ENCODE results near the gene WDSUB1. TPM values are rescaled to one million over a fixed set of nuclear protein-coding genes. Genes with fewer than 3 reads are reported as not detected.

The WDSUB1 gene
- total RNA-seq, 2 experiments from 2014 or later: 6.0 to 6.8 TPM

DNA sequence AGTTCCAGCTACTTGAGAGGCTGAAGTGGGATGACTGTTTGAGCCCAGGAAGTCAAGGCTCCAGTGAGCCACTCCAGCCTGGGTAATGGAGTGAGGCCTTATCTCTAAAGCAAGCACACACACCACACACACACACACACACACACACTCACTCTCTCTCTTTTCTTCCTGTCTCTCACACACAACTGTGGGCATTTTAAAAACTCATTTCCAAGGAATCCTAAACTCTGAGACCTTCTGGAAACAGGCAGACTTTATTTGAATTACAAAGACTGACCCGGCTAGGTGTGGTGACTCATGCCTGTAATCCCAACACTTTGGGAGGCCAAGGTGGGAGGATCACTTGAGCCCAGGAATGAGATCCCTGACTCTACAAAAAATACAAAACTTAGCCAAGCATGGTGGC lies 21.3 kb downstream of the WDSUB1 start:
- H3K4me3 Mint-ChIP-seq: no peak overlapping the region
- POLR2A ChIA-PET: no interaction called here
- ATAC-seq (no peak), DNase-seq (no peak)
- H3K4me1 Mint-ChIP-seq: no peaks in the 10 kb centered on the region
- peaks cover 19% of the 10 kb centered on the region for H3K36me3 Mint-ChIP-seq (ENCODE audit: low read depth)
- H3K27me3 Mint-ChIP-seq: no peaks in the 10 kb centered on the region
- no peaks in the 10 kb centered on the region for H3K9me3 Mint-ChIP-seq (ENCODE audit: low read depth)
- CTCF ChIA-PET: no interaction called here
- intact Hi-C loops (cut with DNase I, micrococcal nuclease): no loop called here
- no peak overlapping the region for H3K27ac Mint-ChIP-seq

DNA sequence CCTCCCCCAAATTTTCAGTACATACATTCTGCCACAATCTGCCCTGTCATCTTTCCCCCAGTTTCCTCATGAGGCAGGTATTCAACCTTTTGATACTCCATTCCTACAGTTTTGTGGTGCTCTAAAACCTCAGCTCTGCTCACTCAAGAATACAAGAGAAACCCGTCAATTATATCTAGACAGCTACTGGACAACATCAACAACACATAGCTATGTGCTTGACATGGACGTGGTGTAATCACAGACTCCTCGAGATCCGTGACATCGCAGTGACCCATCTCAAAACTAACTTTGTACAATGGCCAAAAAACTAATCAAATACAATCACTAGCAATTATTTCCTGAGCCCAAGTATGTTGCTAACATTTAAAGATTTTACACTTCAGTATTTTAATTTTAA lies 23.6 kb downstream of the WDSUB1 start:
- POLR2A ChIA-PET: no interaction called here
- no peak for DNase-seq
- Mint-ChIP-seq H3K4me3 (no peak overlapping the region), H3K27ac (no peak overlapping the region), H3K36me3 (ENCODE audit: low read depth) (peaks cover 14% of the 10 kb centered on the region), H3K27me3 (no peaks in the 10 kb centered on the region), H3K9me3 (ENCODE audit: low read depth) (no peaks in the 10 kb centered on the region), H3K4me1 (no peaks in the 10 kb centered on the region)
- CTCF ChIA-PET: no interaction called here
- ATAC-seq: no peak
- intact Hi-C loops (cut with DNase I, micrococcal nuclease): no loop called here

DNA sequence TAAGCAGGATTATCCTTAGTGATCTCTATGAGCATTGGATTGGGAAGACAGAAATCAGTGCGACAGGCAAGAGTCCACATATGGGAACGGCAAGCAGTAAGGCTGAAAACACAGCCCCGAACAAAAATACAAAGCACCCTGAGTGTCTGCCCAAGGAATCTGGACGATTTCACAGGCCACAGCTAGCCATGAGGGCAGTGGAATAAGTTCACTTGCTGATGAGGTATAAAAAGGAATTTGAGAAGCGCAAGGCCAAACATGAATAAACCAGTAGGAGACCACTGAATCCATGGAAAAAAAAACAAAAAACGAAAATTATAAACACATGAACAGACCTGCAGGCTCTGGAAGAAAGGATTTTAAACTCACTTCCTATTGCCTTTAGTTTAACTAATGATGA lies 24.3 kb downstream of the WDSUB1 start:
- intact Hi-C loops (cut with DNase I, micrococcal nuclease): no loop called here
- DNase-seq (no peak), ATAC-seq (no peak)
- Mint-ChIP-seq H3K4me1 (no peaks in the 10 kb centered on the region), H3K36me3 (ENCODE audit: low read depth) (peaks cover 11% of the 10 kb centered on the region), H3K27ac (no peak overlapping the region), H3K27me3 (no peaks in the 10 kb centered on the region), H3K9me3 (ENCODE audit: low read depth) (no peaks in the 10 kb centered on the region), H3K4me3 (no peak overlapping the region)
- POLR2A ChIA-PET: no interaction called here
- CTCF ChIA-PET: interaction anchor here (0.6 kb wide), 1 partner anchor 1188 kb away, joined by 3 read pairs; no protein-coding TSS in a partner anchor

DNA sequence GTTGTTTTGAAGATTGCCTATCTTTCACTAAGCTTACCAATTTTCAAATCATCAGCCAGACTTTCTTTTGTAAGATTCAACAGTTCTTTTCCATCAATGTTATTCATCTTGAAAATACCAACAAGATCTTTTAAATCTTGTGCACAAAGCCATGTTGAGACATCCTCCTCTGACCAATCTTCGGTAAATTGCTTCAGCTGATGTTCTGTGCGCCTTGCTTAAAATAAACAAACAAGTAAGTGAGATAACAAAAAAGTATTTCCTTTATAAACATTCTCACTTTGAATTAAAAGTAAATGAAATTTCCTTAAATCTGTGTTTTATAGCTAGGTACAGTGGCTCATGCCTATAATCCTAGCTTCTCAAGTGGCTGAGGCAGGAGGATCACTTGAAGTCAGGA lies 30.3 kb downstream of the WDSUB1 start:
- ATAC-seq (no peak), DNase-seq (no peak)
- H3K9me3 Mint-ChIP-seq (ENCODE audit: low read depth): no peaks in the 10 kb centered on the region
- ChIA-PET POLR2A (no interaction called here), CTCF (interaction anchor here (0.6 to 0.7 kb wide), 2 partner anchors 15 to 577 kb away, joined by 3 read pairs; no protein-coding TSS in a partner anchor)
- peaks cover 7% of the 10 kb centered on the region for H3K36me3 Mint-ChIP-seq (ENCODE audit: low read depth)
- no peak overlapping the region for H3K4me3 Mint-ChIP-seq
- H3K27ac Mint-ChIP-seq: no peak overlapping the region
- no peaks in the 10 kb centered on the region for H3K27me3 Mint-ChIP-seq
- intact Hi-C loops (cut with DNase I, micrococcal nuclease): no loop called here
- H3K4me1 Mint-ChIP-seq: no peaks in the 10 kb centered on the region

DNA sequence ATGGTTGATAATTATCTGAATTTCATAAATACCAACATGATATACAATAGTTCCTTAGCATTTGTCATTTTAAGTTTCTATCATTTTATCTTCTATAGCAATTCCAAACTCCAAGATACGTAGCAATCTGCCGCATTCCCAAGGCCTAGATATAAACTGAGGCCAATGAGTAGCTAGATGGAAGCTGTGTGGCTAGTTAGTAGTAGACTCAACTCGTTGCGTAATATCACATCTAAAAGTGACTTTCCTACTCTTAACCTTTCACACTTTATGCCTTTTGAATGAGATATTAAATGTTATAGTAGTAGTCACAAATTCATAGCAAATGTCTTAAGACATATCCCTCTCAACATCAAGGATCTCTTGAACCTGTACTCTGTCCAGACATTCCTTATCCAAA lies 33.6 kb downstream of the WDSUB1 start:
- H3K36me3 Mint-ChIP-seq (ENCODE audit: low read depth): peaks cover 15% of the 10 kb centered on the region
- no peaks in the 10 kb centered on the region for H3K9me3 Mint-ChIP-seq (ENCODE audit: low read depth)
- intact Hi-C loops (cut with DNase I, micrococcal nuclease): no loop called here
- H3K27me3 Mint-ChIP-seq: no peaks in the 10 kb centered on the region
- ATAC-seq (no peak), DNase-seq (no peak)
- H3K4me1 Mint-ChIP-seq: peaks cover 5% of the 10 kb centered on the region
- CTCF ChIA-PET: no interaction called here
- H3K27ac Mint-ChIP-seq: no peak overlapping the region
- no peak overlapping the region for H3K4me3 Mint-ChIP-seq
- POLR2A ChIA-PET: no interaction called here

DNA sequence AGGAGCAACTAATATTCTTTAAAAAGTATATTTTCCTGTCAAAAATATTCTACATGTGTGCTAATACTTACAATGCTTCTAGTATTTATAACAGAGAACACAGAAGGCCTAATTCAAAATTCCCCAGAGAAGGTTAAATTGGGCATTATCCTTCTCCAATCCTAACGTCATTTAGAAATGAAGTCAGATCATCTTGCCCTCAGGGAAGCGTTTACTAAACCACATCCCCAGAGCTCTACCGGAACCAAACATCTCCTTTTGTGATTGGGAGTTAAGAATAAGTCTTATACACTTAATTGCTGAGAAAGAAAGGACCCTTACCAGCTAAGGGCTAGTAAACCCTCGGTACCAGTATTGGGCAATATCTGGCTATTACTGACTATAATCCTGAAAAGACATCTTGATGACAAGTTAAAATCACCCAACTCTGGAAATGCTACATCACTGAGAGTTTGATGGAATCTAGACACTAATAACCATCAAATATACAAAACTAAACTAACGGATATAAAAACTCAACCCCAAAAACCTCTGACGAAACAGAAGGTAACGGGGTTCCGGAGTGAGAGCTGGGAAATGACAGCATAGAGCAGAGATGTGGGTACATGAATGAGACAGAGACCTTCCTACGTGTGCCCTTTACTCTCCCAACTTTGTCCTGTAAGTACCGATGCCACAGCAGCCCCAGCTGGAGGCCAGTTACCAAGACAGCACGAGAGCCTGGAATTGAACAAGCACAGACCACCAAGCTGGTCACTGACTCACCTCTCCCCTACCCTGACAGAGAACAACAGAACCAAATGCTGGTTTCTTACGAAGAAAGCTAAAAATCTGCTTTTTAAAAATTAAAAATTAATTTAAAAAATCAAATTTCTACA lies 35.0 kb downstream of the WDSUB1 start:
- Mint-ChIP-seq H3K4me3 (no peak overlapping the region), H3K36me3 (ENCODE audit: low read depth) (peaks cover 27% of the 10 kb centered on the region), H3K4me1 (peaks cover 5% of the 10 kb centered on the region), H3K27me3 (no peaks in the 10 kb centered on the region), H3K9me3 (ENCODE audit: low read depth) (no peaks in the 10 kb centered on the region), H3K27ac (no peak overlapping the region)
- POLR2A ChIA-PET: no interaction called here
- CTCF ChIA-PET: interaction anchor here (0.7 kb wide), 1 partner anchor 36 kb away, joined by 3 read pairs; no protein-coding TSS in a partner anchor
- no peak for DNase-seq
- intact Hi-C loops (cut with DNase I, micrococcal nuclease): no loop called here
- ATAC-seq: no peak

DNA sequence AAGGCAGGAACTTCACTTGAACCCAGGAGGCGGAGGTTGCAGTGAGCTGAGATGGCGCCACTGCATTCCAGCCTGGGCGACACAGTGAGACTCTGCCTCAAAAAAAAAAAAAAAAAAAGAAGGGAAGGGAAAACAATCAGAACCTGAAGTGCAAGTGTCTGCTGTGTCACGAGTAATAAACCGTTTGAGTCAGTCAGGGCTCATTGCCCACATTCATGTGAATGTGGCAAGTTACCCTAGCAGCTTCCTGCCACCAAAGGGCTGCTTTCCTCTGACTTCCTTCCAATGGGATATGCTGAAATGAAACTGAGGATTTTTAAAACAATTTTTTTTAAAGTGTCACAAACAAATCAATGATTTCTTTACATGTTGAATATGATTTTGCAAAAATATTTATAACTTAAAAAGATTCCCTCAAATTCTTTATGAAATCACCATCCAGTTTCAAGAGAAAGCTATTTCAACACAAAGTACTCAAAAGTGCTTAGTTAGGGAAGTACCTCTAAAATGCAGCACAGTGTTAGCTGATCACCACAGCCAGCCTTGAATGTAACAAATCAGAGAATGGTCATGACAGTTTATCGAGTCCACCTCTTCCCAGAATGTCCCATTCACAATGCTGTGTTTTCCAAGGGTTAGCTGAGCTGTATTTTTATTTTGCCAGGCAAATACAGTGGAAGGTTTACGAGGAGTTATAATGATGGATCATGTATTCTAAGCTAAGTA lies 36.4 kb downstream of the WDSUB1 start:
- Mint-ChIP-seq H3K4me1 (peaks cover 5% of the 10 kb centered on the region), H3K27ac (no peak overlapping the region), H3K9me3 (ENCODE audit: low read depth) (no peaks in the 10 kb centered on the region), H3K4me3 (no peak overlapping the region), H3K27me3 (no peaks in the 10 kb centered on the region), H3K36me3 (ENCODE audit: low read depth) (peaks cover 33% of the 10 kb centered on the region)
- peak; percentile 33 for ATAC-seq
- POLR2A ChIA-PET: no interaction called here
- DNase-seq: no peak
- CTCF ChIA-PET: interaction anchor here (0.6 to 0.8 kb wide), 4 partner anchors 15 to 213 kb away, joined by 3 read pairs; no protein-coding TSS in a partner anchor
- intact Hi-C loops (cut with DNase I, micrococcal nuclease): no loop called here

DNA sequence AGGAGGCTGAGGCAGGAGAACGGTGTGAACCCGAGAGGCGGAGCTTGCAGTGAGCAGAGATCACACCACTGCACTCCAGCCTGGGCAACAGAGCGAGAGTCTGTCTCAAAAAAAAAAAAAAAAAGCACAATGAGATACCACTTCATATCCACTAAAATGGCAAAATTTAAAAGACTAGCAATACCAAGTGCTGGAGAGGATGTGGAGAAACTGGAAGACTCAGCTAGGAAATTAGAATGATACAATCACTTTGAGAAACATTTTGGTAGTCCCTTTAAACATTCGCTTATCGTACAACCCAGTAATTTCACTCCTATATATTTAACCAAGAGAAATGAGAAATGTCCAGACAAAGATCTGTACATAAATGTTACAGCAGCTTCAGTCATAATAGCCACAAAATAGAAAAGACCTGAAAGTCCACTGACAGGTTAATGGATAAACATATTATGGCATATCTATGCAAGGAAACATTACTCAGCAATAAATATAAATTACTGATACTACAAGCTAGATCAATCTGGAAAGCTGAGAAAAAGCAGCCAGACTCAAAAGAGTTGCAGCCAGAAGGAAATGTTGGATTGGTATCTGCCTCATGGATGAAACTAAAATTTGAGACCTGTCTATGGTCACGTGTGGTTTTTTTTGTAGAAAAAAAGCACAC lies 40.0 kb downstream of the WDSUB1 start:
- no peaks in the 10 kb centered on the region for H3K9me3 Mint-ChIP-seq (ENCODE audit: low read depth)
- no peak overlapping the region for H3K27ac Mint-ChIP-seq
- no peak for ATAC-seq
- no peaks in the 10 kb centered on the region for H3K27me3 Mint-ChIP-seq
- H3K36me3 Mint-ChIP-seq (ENCODE audit: low read depth): peaks cover 40% of the 10 kb centered on the region
- ChIA-PET CTCF (interaction anchor here (0.6 to 1.0 kb wide), 3 partner anchors 226 to 575 kb away, joined by 3 to 4 read pairs (median 3); no protein-coding TSS in a partner anchor), POLR2A (no interaction called here)
- no peak for DNase-seq
- peaks cover 5% of the 10 kb centered on the region for H3K4me1 Mint-ChIP-seq
- no peak overlapping the region for H3K4me3 Mint-ChIP-seq
- intact Hi-C loops (cut with DNase I, micrococcal nuclease): no loop called here

DNA sequence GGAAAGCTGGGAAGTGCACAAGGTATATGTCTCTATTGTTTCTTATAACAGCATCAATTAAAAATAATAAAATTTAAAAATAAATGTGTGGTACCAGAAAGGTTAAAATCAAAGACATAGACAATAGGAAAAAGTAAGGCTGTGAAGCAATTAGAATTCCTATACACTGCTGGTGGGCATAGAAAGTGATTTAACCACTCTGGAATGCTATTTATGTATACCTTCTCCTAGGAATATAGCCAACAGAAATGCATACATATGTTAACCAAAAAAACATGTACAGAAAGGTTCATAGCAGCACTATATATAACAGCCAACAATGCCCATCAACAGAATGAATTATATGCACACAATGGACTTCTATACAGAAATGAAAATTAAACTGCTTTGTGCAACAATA lies 43.0 kb downstream of the WDSUB1 start:
- ATAC-seq: no peak

DNA sequence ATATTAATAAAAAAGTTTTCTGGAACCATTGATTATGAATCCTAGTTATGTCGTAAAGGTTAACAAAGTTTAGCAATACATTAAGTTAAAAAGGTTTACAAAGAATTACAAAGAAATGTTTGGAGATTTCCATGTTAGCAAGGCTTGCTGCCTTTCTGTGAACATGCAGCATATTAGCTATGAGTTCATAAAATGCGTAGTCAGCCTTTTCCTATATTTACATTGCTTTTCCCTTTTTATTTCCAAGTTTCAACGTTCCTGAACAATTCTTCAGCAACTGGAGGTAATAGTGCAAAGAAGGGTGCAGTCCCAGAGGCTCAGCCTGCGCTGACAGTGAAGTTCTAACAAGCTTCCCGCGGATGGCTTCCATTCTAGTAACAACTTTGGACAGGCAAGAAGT lies 51.6 kb downstream of the WDSUB1 start:
- no peak overlapping the region for H3K27ac Mint-ChIP-seq
- CTCF ChIA-PET: interaction anchor here (0.6 to 0.9 kb wide), 2 partner anchors 8 to 15 kb away, joined by 3 read pairs; no protein-coding TSS in a partner anchor
- ATAC-seq (no peak), DNase-seq (no peak)
- no peaks in the 10 kb centered on the region for H3K27me3 Mint-ChIP-seq
- no peaks in the 10 kb centered on the region for H3K9me3 Mint-ChIP-seq (ENCODE audit: low read depth)
- POLR2A ChIA-PET: interaction anchor here (0.6 kb wide), 1 partner anchor 292 kb away, joined by 6 read pairs; no protein-coding TSS in a partner anchor
- H3K36me3 Mint-ChIP-seq (ENCODE audit: low read depth): peaks cover 7% of the 10 kb centered on the region
- no peaks in the 10 kb centered on the region for H3K4me1 Mint-ChIP-seq
- intact Hi-C loops (cut with DNase I, micrococcal nuclease): no loop called here
- no peak overlapping the region for H3K4me3 Mint-ChIP-seq

More for the DNA sequence above, 43.0 kb downstream of the WDSUB1 start:
- ChIA-PET POLR2A (no interaction called here), CTCF (no interaction called here)
- peaks cover 44% of the 10 kb centered on the region for H3K36me3 Mint-ChIP-seq (ENCODE audit: low read depth)
- H3K9me3 Mint-ChIP-seq (ENCODE audit: low read depth): no peaks in the 10 kb centered on the region
- no peaks in the 10 kb centered on the region for H3K4me1 Mint-ChIP-seq
- DNase-seq: no peak
- no peak overlapping the region for H3K4me3 Mint-ChIP-seq
- no peaks in the 10 kb centered on the region for H3K27me3 Mint-ChIP-seq
- no peak overlapping the region for H3K27ac Mint-ChIP-seq
- intact Hi-C loops (cut with DNase I, micrococcal nuclease): no loop called here

DNA sequence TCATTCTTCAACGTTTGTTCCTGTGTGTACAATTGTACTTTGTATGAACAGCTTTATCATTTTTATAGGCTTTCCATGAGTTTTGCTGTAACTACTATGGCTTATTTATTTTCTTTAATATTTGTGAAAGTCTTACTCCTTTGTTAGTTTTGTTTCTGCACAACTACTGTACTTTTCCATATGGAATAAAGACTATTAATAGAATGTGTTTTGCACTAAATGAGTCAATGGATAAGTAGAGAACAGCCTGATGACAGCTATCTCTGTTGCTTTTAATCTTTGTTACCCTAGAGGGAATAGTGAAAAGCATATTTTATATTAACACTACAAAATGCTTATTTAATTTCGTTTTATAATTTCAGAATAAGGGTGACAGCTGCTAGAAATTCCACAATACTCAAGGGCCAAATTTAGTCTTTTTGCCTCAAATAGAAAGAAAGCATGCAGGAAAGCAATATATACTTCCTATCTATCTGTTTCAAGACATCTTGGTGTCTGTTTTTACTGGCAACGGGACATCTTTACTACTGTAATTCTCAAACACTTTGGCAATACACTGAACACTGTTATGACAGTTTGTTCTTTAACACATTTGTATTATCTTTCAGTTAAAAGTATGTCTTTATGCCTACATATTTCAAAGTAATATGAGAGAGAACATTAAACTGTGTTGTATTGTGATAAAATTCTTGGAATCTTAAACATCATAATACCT lies 53.9 kb downstream of the WDSUB1 start:
- ATAC-seq (no peak), DNase-seq (no peak)
- peaks cover 11% of the 10 kb centered on the region for H3K4me1 Mint-ChIP-seq
- H3K4me3 Mint-ChIP-seq: no peak overlapping the region
- ChIA-PET CTCF (interaction anchor here (0.7 to 1.1 kb wide), 2 partner anchors 735 to 1067 kb away, joined by 3 read pairs; no protein-coding TSS in a partner anchor), POLR2A (no interaction called here)
- H3K27ac Mint-ChIP-seq: no peak overlapping the region
- intact Hi-C loops (cut with DNase I, micrococcal nuclease): no loop called here
- H3K36me3 Mint-ChIP-seq (ENCODE audit: low read depth): peaks cover 3% of the 10 kb centered on the region
- H3K9me3 Mint-ChIP-seq (ENCODE audit: low read depth): no peaks in the 10 kb centered on the region
- H3K27me3 Mint-ChIP-seq: no peaks in the 10 kb centered on the region

All from activated CD4-positive, alpha-beta T cell treated with anti-CD3 and anti-CD28 coated beads for 36 hours (primary cell).